ENCODE measurements around the gene MUSK.

GRCh38 chr9:110837401-110838005 lies 168.9 kb downstream of the MUSK start:
- TF ChIP-seq CTCF (IDR thresholded peaks at IDR 0.05) (no peak), POLR2A (IDR thresholded peaks at IDR 0.05) (no peak)
